GM12878 (cell line): ENCODE measurements around the gene NMBR. TPM values are rescaled to one million over a fixed set of nuclear protein-coding genes. Genes with fewer than 3 reads are reported as not detected.
"Not testable (repeated sequence)": the region's sequence is repeated elsewhere in the genome, so short reads cannot be mapped to it uniquely, and the experiment has no call there.

Experiments
- ATAC-seq: fragments of 200-7000 bp; cut with Tn5 transposase; 3 replicates; pipeline ENCODE4 v1.9.1; 2020; ENCODE audit warnings: mild to moderate bottlenecking, moderate library complexity
- BruUV-seq: library from RNA; stranded (reverse); fragments of 400-500 nt; replicated peaks from 2 replicates; lab custom pipeline; 2021; lab: Mats Ljungman, UMichigan
- CTCF ChIA-PET: fragments of 300-600 bp; sonication (Branson Sonifier 250); formaldehyde crosslinking; extraction: SDS; loops from one replicate; lab custom pipeline; 2021; ENCODE audit warnings: inconsistent platforms; lab: Yijun Ruan, JAX
- POLR2A ChIA-PET: fragments of 350-600 bp; formaldehyde crosslinking; extraction: SDS; loops from one replicate; lab custom pipeline; 2021; ENCODE audit warnings: inconsistent platforms; lab: Charles Lee
- RAD21 ChIA-PET: fragments of 300-600 bp; sonication (Branson Sonifier 250); formaldehyde crosslinking; loops from one replicate; lab custom pipeline; 2023; ENCODE audit warnings: antibody characterized with exemption; ENCODE audit not compliant: unreplicated experiment; lab: Charles Lee
- SMC1A ChIA-PET: fragments of 300-600 bp; sonication (Branson Sonifier 250); formaldehyde crosslinking; loops from one replicate; lab custom pipeline; 2023; ENCODE audit not compliant: unreplicated experiment, uncharacterized antibody; lab: Charles Lee
- DNase-seq: peaks from one replicate; pipeline ENCODE4 v3.0.0-alpha.2; 2011; ENCODE audit warnings: low read depth, low spot score
- FAIRE-seq: peaks from 3 replicates; lab custom pipeline; 2011; peaks lifted over from hg19 to GRCh38; lab: Jason Lieb, UNC
- H2AFZ ChIP-seq: 2 replicates; pipeline ENCODE4 v1.6.0; 2011; ENCODE audit warnings: low read depth, low read length, control low read depth; ENCODE audit not compliant: control insufficient read depth
- H3K27ac ChIP-seq: 2 replicates; pipeline ENCODE4 v1.5.1; 2011; ENCODE audit warnings: control low read depth; ENCODE audit not compliant: control insufficient read depth, insufficient read depth
- H3K27me3 ChIP-seq, 2 experiments: replicated peaks in 1 of 2; 2 replicates each; pipeline versions ENCODE4 v1.6.0 to v1.6.1; 2011; ENCODE audit warnings: low read length in 1 of 2; ENCODE audit not compliant: control insufficient read depth in 2 of 2, insufficient read depth in 2 of 2
- H3K36me3 ChIP-seq, 2 experiments: 2 replicates each; pipeline ENCODE4 v1.5.1; 2011; ENCODE audit warnings: low read length in 1 of 2; ENCODE audit not compliant: control insufficient read depth in 2 of 2, insufficient read depth in 2 of 2
- H3K4me1 ChIP-seq: 2 replicates; pipeline ENCODE4 v1.6.1; 2011; ENCODE audit warnings: mild to moderate bottlenecking, low read length, moderate library complexity, mixed read lengths; ENCODE audit not compliant: control insufficient read depth, insufficient read depth
- H3K4me2 ChIP-seq: 2 replicates; pipeline ENCODE4 v1.6.0; 2011; ENCODE audit warnings: control low read depth; ENCODE audit not compliant: control insufficient read depth, insufficient read depth
- H3K4me3 ChIP-seq: fragments of 200-600 bp; sonication (generic); 2 replicates; pipeline ENCODE4 v1.5.1; 2016
- H3K79me2 ChIP-seq: 2 replicates; pipeline ENCODE4 v1.6.0; 2011; ENCODE audit warnings: low read length; ENCODE audit not compliant: control insufficient read depth, insufficient read depth
- H3K9ac ChIP-seq: 2 replicates; pipeline ENCODE4 v1.8.0; 2011; ENCODE audit warnings: low read length, control low read depth, mixed read lengths; ENCODE audit not compliant: control insufficient read depth, insufficient read depth
- H3K9me3 ChIP-seq: replicated peaks from 3 replicates; pipeline ENCODE4 v1.5.1; 2011; ENCODE audit warnings: mild to moderate bottlenecking, low read length; ENCODE audit not compliant: control insufficient read depth, insufficient read depth
- H4K20me1 ChIP-seq: 2 replicates; pipeline ENCODE4 v1.6.0; 2011; ENCODE audit not compliant: control insufficient read depth, insufficient read depth
- WGBS: methylation state at CpG from one replicate; pipeline ENCODE4 v1.1.6; 2016; ENCODE audit warnings: low lambda C conversion rate; ENCODE audit not compliant: insufficient replicate concordance, insufficient coverage; ENCODE audit errors: missing lambda C conversion rate; 5-methylcytosine and 5-hydroxymethylcytosine counted together
- in situ Hi-C: fragments of 300-500 bp; cut with MboI; formaldehyde crosslinking; loops from 9 replicates; pipeline ENCODE4 v1.14.3; 2018; ENCODE audit warnings: mixed read lengths
- intact Hi-C: fragments of 100-400 bp; cut with micrococcal nuclease; formaldehyde crosslinking; loops from one replicate; pipeline ENCODE4 v1.14.2; 2022; ENCODE audit not compliant: unreplicated experiment
- polyA plus RNA-seq, 11 experiments: library from polyadenylated mRNA; depleted of rRNA in 4 of 11; unstranded in 6 of 11; stranded (reverse) in 5 of 11; fragments of >200 nt; fragmentation: Nextera tagmentation in 4 of 11; fragmentation: Illumina TruSeq in 1 of 11; extraction: Ambion mirVana in 4 of 11; extraction: Trizol in 1 of 11; gene quantifications; 1 replicate in 1 of 11; 2 replicates in 10 of 11; pipeline versions ENCODE4 v1.2.1 to v1.2.3, GENCODE V29; 2011 to 2016; ENCODE audit warnings: inconsistent platforms in 2 of 11, missing spikeins in 2 of 11, low read depth in 1 of 11
- total RNA-seq, 4 experiments: library from RNA; depleted of rRNA in 3 of 4; stranded (reverse); fragments of >200 nt in 3 of 4; fragmentation: Illumina TruSeq in 1 of 4; extraction: Trizol in 1 of 4; gene quantifications; 2 replicates each; pipeline versions ENCODE4 v1.2.1 to v1.2.3, GENCODE V29; 2013 to 2021
- TF ChIP-seq, protein P1 (sequence below), 3 experiments: IDR thresholded peaks in 2 of 3; conservative IDR thresholded peaks in 1 of 3; 2 replicates each; pipeline ENCODE4 v1.5.1; 2011; ENCODE audit warnings: low read depth in 3 of 3, low read length in 3 of 3, mild to moderate bottlenecking in 3 of 3, control low read depth in 2 of 3, moderate library complexity in 2 of 3, inconsistent platforms in 1 of 3, mixed read lengths in 1 of 3; ENCODE audit not compliant: control insufficient read depth in 2 of 3, insufficient read depth in 1 of 3; ENCODE audit errors: extremely low read depth in 1 of 3
- TF ChIP-seq, protein P2 (sequence below): fragments of 450-650 bp; IDR thresholded peaks from 2 replicates; pipeline ENCODE4 v1.6.1; 2017; ENCODE audit warnings: mild to moderate bottlenecking

Gene NMBR
- total and polyA plus RNA-seq, 10 of the 15 experiments (the other 5 are each of a cell fraction or from before 2014, with no cell fraction given): not detected

DNA sequence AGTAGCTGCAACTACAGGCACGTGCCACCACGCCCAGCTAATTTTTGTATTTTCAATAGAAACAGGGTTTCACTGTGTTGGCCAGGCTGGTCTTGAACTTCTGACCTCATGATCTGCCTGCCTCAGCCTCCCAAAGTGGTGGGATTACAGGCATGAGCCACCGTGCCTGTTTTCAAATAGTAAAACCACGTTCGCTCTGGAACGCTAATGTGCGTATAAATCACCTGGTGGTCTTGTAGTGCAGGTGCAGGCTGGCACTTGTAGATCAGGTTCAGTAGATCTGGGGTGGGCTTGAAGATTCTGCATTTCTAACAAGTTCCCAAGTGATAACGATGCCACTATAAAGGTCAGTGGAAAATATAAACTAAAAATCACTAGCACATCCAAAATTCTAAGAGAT lies 41.4 kb upstream of the NMBR start:
- H4K20me1 ChIP-seq: not testable (repeated sequence)
- TF ChIP-seq, protein P1, sequence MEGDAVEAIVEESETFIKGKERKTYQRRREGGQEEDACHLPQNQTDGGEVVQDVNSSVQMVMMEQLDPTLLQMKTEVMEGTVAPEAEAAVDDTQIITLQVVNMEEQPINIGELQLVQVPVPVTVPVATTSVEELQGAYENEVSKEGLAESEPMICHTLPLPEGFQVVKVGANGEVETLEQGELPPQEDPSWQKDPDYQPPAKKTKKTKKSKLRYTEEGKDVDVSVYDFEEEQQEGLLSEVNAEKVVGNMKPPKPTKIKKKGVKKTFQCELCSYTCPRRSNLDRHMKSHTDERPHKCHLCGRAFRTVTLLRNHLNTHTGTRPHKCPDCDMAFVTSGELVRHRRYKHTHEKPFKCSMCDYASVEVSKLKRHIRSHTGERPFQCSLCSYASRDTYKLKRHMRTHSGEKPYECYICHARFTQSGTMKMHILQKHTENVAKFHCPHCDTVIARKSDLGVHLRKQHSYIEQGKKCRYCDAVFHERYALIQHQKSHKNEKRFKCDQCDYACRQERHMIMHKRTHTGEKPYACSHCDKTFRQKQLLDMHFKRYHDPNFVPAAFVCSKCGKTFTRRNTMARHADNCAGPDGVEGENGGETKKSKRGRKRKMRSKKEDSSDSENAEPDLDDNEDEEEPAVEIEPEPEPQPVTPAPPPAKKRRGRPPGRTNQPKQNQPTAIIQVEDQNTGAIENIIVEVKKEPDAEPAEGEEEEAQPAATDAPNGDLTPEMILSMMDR (IDR thresholded peaks at IDR 0.05 in 2 of 3, conservative IDR thresholded peaks at IDR 0.05 in 1 of 3; ENCODE audit: control insufficient read depth in 2 of 3, extremely low read depth in 1 of 3, insufficient read depth in 1 of 3, low read depth in 3 of 3, low read length in 3 of 3): peak in 1 of 3 experiments; percentile 32; a peak in 1 of 6 replicates
- TF ChIP-seq, protein P2, sequence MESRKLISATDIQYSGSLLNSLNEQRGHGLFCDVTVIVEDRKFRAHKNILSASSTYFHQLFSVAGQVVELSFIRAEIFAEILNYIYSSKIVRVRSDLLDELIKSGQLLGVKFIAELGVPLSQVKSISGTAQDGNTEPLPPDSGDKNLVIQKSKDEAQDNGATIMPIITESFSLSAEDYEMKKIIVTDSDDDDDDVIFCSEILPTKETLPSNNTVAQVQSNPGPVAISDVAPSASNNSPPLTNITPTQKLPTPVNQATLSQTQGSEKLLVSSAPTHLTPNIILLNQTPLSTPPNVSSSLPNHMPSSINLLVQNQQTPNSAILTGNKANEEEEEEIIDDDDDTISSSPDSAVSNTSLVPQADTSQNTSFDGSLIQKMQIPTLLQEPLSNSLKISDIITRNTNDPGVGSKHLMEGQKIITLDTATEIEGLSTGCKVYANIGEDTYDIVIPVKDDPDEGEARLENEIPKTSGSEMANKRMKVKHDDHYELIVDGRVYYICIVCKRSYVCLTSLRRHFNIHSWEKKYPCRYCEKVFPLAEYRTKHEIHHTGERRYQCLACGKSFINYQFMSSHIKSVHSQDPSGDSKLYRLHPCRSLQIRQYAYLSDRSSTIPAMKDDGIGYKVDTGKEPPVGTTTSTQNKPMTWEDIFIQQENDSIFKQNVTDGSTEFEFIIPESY: peak; percentile 65; the same call in 1 of the 2 replicates
- TF ChIP-seq, all 136 proteins: peak for 2; not testable (repeated sequence) for 134
- H3K9ac ChIP-seq, H3K4me2 ChIP-seq, intact Hi-C loops, RAD21 ChIA-PET, POLR2A ChIA-PET, BruUV-seq, H3K79me2 ChIP-seq, H3K27ac ChIP-seq, H2AFZ ChIP-seq, H3K4me1 ChIP-seq, H3K36me3 ChIP-seq, DNase-seq, in situ Hi-C loops, ATAC-seq, H3K27me3 ChIP-seq, FAIRE-seq, H3K9me3 ChIP-seq, H3K4me3 ChIP-seq: not testable (repeated sequence)
- ChIA-PET SMC1A (interaction anchor here (0.9 kb wide), 1 partner anchor 28 kb away, joined by 4 read pairs; no protein-coding TSS in a partner anchor), CTCF (interaction anchor here (1.5 kb wide), 1 partner anchor 11 kb away, joined by 4 read pairs; no protein-coding TSS in a partner anchor)
- WGBS: 98% methylated on average over 8 of the region's 8 CpGs
